Fibroblast of the conjunctiva (primary cell): ENCODE measurements around the gene AP1S3.
"Not testable (repeated sequence)": the region's sequence is repeated elsewhere in the genome, so short reads cannot be mapped to it uniquely, and the experiment has no call there.

Experiments used
- DNase-seq: peaks from one replicate; pipeline ENCODE4 v3.0.0-alpha.2; 2010; ENCODE audit warnings: low read depth

Gene AP1S3

DNA sequence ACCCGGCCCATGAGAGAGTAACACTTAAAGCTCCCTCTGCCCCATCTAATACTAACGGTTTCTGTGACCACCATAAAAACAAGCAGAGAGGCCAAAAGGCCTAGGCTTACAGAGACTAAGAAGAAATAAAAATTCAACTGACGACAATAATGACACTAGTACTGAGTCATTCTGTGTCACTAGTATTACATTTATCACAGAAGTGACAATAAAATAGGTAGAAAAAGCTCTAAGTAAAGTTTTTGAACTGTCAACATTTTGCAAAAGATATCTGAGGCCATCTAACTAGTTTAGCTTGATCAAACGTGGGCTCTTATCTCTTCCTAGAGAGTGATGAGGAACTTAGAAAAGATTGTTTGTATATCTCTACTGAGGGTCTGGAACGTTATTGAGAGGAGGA is 35.6 kb downstream of the AP1S3 start:
- no peak for DNase-seq

DNA sequence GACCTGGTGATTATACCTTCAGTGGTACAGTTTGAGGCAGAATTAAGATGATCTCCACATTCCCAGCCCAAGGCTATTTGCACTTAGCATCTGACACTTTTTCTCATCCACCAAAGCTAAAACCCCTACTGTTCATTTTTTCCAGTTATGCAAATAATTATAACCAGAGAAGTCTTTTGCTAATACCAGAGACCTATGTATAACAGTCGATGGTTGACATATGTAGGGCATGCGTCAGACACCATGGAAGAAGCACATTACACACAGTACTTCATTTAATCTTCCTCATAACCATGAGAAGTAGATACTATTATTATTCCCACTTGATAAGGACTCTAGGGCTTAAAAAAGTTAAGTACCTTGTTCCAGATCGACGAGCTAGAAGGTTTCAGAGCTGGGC is 36.5 kb downstream of the AP1S3 start:
- no peak for DNase-seq

DNA sequence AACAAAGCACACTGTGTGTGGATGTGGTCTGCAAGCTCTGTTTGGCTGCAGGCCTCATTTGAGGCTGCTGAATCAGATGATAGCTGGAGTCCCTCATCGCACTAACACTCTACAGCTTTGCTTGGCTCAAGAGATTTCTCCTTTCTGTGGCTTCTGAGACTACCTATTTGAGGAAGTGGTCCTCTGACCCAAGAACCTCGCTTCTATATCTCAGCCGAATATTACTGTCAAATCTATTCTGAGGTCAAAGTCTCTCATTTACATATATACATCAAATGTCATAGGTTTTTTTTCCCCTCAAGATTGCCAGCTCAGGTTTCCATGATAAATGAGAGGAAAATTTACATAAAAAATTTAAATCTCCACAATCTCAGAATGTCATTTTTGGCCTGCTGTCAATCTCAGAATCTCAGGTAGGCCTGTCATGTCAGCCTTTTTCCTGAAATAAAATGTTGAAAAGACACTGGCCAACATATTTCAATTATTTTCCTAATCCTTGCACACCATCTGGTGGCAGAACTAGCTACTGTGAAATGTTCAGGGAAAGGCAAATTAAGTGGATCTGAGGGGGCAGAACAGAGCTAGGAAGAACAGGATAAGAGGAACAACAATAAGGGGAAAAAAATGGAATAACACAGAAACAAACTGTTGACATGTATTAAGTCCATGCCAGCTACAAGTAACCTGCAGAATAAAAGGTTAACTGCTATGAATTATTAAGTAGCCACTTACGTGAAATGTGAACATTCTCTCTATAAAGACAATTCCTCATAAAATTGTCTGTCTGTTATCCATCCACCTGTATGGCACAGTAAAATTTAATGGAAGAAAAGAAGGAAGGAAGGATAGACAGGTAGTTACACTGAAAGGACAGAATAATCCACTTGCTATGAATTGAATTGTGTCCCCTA is 39.3 kb downstream of the AP1S3 start:
- no peak for DNase-seq

DNA sequence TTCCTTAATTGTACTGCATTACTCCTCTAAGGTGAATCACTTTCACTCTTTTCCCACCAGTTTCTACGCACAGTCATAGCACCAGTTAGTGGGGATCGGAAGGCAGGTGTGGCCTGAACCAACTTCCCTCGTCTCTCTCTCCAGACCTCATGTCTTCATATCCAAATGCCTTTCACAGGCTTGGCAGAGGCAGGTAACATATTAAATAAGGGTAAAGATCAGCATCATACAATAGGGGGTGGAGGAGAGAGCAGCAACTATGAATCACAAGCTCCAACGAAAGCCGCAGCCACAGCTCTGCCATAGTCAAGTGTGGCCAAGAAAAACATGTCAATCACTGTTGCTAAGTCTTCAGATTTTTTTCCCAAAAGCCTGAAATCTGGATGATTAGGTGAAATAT is 40.3 kb downstream of the AP1S3 start:
- DNase-seq, result peak; percentile 48

DNA sequence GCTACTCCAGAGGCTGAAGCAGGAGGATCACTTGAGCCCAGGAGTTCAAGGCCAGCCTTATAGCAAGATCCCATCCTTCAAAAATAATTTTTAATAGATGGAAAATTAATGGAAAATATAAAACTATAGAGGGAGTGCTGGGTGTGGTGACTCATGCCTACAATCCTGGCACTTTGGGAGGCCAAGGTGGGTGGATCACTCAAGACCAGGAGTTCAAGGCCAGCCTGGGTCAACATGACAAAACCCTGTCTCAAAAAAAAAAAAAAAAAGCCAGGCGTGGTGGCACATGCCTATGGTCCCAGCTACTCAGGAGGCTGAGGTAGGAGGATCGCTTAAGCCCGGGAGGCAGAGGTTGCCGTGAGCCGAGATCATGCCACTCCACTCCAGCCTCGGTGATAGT is 48.0 kb downstream of the AP1S3 start:
- DNase-seq, result no peak

DNA sequence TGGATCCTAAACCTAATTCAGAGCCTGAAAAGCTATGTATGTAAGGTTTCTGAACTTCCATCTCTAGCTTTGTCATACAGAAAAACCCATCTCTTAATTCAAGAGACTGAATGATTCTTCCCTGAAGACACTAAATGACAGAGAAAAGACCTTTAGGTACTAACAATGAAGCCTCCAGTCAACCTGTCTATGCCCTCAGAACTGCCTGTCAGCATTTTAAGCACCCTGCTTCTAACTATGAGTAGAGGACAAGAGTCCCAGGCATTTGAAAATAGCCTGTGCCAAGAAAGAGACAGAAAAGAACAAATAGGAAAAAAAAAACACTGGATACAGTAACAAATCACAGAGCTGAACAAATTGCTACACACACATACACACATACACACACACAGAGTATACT is 48.6 kb downstream of the AP1S3 start:
- no peak for DNase-seq

DNA sequence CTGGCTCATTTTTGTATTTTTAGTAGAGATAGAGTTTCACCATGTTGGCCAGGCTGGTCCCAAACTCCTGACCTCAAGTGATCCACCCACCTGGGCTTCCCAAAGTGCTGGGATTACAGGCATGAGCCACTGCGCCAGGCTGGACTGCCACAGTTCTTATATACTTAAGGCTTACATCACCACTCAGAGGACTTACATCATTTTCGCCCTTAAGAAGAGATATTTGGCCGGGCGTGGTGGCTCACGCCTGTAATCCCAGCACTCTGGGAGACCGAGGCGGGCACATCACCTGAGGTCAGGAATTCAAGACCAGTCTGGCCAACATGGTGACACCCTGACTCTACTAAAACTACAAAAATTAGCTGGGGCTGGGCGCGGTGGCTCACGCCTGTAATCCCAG is 49.3 kb downstream of the AP1S3 start:
- DNase-seq, result not testable (repeated sequence)

DNA sequence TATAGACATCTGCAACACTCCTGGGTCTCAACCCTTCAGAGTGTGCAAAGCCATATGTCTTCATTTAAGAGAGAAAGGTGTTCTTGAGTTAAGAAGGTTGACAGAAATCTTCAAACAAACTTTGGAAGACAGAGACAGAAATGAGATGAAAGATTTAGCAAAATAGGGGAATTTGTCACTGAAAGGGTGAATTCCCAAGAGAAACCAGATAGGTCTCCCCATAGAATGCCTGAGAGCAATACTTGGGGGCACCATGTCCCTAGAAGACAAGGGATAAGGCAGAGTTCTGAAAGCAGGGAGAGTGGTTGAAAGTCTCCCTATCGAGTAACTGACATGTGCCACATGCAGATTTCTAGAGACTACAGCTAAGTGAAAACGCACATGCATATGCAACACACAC is 50.0 kb downstream of the AP1S3 start:
- DNase-seq, result no peak

DNA sequence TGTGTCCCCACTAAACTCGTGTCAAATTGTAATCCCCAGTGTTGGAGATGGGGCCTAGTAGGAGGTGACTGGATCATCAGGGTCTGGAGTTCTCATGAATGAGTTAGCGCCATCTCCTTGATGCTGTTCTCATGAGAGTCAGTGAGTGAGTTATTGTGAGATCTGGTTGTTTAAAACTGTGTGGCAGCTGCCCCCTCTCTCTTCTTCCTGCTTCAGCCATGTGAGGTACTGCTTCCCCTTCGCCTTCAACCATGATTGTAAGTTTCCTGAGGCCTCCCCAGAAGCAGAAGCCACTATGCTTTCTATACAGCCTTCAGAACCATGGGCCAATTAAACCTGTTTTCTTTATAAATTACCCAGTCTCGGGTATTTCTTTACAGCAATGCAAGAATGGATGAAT is 50.4 kb downstream of the AP1S3 start:
- no peak for DNase-seq

DNA sequence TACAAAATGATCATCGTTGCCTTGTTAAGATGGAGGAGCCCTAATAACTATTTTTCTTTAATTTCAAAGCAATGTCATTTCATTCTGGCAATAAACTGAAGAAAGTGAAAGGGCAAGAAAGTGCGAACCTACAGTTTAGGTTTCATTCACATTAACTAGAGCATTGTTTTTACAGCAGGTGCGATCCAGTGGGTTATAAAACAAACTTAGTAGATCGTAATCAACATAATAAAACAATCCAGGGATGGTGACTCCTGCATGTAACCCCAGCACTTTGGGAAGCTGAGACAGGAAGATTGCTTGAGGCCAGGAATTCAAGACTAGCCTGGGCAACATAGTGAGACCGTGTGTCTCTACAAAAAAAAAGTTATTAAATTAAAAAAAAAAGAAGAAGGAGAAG is 51.1 kb downstream of the AP1S3 start:
- no peak for DNase-seq

DNA sequence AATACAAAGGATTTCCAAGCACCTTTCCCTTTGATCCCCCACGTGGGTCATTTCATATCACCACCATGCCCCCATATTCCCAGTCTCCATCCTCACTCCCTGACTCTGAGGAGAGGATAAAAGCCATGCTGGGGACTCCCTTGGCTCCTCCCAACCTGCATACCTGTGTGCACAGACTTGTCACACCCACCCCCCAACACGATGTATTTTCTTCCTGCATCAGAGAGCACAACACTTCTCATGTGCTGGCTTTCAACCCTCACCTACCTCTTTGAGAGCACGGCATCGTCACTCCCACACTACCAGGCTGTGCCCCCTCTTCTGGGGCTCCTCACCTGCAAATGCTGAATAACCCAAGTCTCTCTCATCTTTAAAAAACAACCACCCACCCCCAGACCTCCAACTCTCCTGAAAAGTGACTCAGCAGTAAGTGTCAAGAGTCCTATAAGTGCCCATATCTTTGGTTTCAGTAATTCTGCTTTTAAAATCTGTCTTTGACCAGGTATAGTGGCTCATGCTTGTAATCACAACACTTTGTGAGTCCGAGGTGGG is 53.1 kb downstream of the AP1S3 start:
- DNase-seq, result no peak

DNA sequence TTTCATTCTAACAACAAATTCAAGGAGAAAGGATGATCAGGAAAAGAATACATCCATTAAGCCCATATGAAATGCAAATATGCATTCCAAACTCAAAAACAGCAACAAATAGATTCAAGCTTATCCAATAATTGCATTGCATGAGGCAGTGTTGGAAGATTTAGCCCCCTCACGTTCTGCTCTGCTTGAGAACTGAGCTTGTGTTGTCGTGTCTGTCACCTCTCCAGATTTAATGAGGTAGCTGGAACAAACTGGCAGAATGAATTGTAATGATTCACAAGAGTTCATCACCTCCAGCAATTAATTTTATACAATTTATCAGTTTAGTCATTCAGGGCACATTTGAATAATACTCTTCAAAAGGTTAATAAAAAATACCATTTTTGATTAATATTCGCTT is 54.8 kb downstream of the AP1S3 start:
- DNase-seq, result no peak

DNA sequence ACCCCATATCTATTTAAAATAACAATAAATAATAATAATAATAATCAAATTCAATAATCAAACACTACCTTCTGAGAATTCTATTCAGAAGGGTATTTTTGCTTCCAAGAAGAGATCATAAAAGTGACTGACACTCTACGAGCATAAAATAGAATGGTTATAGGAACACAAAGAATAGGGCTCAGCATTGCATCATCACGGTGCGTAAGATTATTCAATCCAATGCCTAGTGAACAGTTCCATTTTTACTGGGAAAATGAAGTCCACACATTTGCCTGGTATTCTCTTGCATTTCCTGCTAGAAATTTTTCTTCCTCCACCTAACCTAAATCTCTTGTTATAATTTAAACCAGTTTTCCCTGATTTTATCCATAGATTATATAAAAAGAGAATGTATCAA is 55.8 kb downstream of the AP1S3 start:
- DNase-seq, result no peak

DNA sequence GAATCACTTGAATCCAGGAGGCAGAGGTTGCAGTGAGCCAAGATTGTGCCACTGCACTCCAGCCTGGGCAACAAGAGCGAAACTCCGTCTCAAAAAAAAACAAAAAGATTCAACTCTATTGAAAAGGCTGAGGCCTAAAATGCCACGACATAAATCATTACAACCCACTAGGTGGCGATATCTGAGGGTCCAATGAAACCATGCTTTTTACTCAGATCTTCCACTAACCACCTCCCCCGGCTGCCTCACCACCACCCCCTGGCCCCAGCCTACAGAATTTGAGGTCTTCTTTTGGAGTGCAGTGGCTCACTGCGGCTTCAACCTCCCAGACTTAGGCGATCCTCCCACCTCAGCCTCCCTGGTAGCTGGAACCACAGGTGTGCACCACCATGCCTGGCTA is 57.5 kb downstream of the AP1S3 start:
- DNase-seq, result no peak

DNA sequence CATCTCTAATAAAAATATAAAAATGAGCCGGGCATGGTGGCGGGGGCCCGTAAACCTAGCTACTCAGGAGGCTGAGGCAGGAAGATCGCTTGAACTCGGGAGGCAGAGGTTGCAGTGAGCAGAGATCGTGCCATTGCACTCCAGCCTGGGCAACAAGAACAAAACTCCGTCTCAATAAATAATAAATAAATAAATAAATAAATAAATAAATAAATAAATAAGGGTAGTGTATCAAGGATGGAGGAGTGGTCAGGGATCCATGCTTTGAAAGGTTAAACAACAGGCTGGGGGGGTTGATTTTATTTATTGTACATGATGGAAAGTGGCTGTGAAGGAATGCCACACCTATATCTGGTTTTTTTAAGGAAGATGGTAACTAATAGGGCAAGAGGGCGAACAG is 63.2 kb downstream of the AP1S3 start:
- DNase-seq, result no peak

DNA sequence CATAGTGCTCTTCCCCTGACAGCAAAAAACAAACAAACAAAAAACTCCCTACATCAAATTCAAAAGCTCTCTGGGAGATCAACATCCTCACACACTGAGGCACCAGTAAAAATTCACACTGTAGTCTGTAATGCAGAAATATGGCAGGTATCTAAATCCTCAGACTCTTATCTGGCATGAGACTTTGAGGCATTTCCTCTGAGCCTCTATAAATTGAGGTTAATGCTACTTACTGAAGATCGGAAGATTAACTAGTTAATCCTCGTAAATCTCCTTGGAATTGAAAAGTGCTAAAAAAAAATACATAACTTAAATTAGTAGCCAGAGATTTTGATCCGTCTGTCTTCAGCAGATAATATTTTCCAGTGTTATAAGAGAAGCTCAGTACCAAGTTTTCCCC is 65.0 kb downstream of the AP1S3 start:
- DNase-seq, result no peak

DNA sequence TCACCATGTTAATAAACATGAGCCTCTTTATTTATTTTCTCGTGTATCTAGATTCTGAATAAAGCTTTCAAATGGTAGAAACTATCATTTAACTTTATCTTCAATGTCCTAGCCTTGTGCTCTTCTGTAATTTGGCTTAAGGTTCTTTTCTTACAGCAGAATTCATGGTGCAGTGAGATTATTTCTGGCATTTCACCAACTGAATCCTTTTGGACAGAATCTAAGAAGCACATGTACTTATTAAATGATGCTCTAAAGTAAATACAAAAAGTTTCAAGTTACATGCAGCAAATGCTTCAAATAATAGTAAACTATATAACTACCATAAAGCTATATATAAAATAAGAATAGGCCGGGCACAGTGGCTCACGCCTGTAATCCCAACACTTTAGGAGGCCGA is 65.9 kb downstream of the AP1S3 start:
- DNase-seq, result no peak

DNA sequence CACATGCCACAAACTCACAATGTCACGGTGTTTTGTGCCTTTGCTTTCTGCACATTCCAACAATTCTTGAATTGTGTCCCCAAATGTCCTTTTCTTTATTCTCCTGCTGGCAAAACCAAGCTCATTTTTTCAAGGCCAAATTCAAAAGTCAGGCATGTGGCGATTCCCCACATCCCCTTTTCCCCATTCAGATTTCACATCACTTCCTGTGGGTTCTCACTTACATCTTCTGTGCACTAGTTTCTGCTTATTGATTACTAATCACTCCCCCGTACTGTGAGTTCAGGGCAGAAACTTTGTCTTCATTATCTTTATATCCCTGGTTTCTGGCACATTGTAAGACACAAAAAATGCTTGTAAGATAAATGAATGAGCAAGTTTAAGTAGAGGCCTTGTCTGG is 69.2 kb downstream of the AP1S3 start:
- DNase-seq, result no peak

DNA sequence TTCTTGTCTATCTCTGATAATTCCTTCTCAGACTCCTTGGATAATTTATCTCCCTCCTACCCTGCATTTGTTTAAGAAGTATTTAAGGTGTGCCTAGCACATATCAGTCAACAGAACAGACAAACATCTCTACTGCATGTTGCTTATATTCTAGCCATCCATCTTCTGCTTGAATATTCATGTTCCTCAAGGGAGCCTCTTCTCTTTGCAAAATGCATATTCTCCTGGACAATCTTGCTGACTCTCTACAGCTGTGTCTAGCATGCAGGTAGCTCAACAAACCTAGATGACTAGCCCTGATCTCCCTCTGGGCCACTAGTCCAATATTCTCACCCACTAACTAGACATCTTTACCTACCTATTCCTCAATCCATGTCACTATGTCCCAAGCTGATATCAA is 70.0 kb downstream of the AP1S3 start:
- no peak for DNase-seq

DNA sequence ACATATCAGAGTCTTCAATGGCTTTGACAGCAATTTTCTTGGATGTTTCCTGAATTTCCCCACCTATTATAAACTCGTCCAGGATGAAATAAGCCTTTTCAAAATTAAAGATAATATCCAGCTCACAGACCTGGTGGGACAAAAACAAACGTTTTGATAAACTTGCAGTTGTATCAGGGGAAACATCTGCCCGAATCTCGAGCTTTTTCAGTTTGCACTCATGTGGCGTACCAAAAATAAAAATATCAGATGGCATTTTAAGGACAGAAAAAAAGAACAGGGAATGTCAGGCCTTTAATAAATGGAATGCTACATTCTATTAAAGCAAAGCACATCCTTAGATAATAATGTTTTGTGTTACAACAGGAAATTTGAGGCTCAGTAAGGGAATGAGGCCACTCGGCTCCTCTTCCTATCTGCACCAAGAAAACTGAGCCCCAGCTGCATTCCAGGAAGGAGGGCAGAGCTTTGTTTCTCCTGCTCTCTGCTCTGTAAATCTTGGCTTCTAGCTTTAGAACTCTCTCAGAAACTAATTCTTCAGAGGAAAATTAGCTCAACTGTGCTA is 72.1 kb downstream of the AP1S3 start:
- no peak for DNase-seq

DNA sequence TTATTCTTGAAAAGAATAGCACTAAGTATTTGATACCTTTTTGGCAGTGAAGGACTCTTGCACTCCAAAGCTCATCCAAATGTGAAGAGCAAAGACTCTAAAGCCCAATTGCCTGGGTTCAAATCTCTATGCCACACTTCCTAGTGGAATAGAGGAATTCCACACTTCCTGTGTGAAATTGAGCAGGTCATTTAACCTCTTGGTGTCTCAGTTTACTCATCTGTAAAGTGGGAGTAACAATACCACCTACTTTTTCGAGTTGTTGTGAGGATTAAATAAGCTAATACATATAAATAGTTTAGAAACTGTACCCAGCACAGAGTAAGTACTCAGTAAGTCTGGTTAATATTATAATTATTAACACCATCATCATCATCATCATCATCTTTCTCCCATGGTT is 72.6 kb downstream of the AP1S3 start:
- DNase-seq, result no peak

DNA sequence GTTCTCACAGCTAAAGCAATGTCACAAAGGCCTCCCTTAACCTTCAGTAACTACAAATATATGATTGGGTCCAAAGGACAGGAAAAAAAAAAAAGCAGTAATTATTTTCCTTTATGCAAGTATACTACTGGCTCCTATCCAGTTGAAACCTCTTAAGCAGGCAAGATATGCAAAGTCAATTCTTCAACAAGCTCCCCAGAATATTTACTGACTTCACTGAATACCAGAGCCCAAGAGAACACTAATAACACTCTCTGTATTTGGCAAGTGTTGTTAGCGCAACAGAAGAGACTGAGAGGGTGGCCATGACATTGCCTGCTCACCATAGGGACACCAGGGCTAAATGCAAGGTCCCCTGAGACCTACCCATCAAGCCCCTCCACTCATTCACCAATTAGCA is 74.5 kb downstream of the AP1S3 start:
- no peak for DNase-seq

DNA sequence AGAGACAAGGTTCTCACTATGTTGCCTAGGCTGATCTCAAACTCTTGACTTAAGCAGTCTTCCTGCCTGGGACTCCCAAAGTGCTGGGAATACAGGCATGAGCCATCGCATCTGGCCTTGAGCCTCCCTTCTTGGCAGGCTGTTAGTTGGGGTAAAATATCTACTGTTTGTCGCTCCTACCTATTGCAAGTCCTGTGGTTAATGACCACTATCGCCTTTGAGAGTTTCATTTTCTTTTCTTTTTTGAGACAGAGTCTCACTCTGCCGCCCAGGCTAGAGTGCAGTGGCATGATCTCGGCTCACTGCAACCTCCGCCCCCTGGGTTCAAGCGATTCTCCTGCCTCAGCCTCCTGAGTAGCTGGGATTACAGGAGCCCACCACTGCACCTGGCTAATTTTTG is 75.6 kb downstream of the AP1S3 start:
- not testable (repeated sequence) for DNase-seq
